ENCODE results near the gene IFNL4. TPM values are rescaled to one million over a fixed set of nuclear protein-coding genes. Genes with fewer than 3 reads are reported as not detected.
A peak's percentile ranks its signal among the peaks of the same experiment; 100 is the strongest.
"Not testable (repeated sequence)": the region's sequence is repeated elsewhere in the genome, so short reads cannot be mapped to it uniquely, and the experiment has no call there.

Gene IFNL4
- total RNA-seq, 1 donor from 2014 or later = not detected

- H3K27ac ChIP-seq = no peak overlapping the region
- no peak overlapping the region for H3K9ac ChIP-seq
- H3K4me3 Mint-ChIP-seq = no peak overlapping the region
- peaks cover 3% of the 10 kb centered on the region for H3K9me3 Mint-ChIP-seq
- H3K4me2 ChIP-seq = no peak overlapping the region
- no peaks in the 10 kb centered on the region for H3K4me1 ChIP-seq
- peaks cover 30% of the 10 kb centered on the region for H3K27me3 ChIP-seq
- DNase-seq (ENCODE audit: low spot score) = no peak
- H3K4me3 ChIP-seq = no peak overlapping the region
- no peaks in the 10 kb centered on the region for H3F3A ChIP-seq (ENCODE audit: low read depth)
- H3K9me3 ChIP-seq (ENCODE audit: low read depth) = no peaks in the 10 kb centered on the region
- H3K4me1 Mint-ChIP-seq = no peaks in the 10 kb centered on the region
- TF ChIP-seq EZH2phosphoT487 (IDR thresholded peaks at IDR 0.05) = no peak
- no peak for TF ChIP-seq EZH2 (IDR thresholded peaks at IDR 0.05)
- no peak for TF ChIP-seq CTCF (IDR thresholded peaks at IDR 0.05)
- H3K79me2 ChIP-seq (ENCODE audit: low read depth) = no peaks in the 10 kb centered on the region
- H3K27ac Mint-ChIP-seq = no peak overlapping the region
- H2AFZ ChIP-seq (replicated peaks) = no peak overlapping the region
- H3K36me3 Mint-ChIP-seq = no peaks in the 10 kb centered on the region
- no peaks in the 10 kb centered on the region for H4K20me1 ChIP-seq (ENCODE audit: low read depth)
- no peaks in the 10 kb centered on the region for H3K36me3 ChIP-seq
- peaks cover 13% of the 10 kb centered on the region for H3K27me3 Mint-ChIP-seq (ENCODE audit: insufficient read depth, low read depth)
Observed at GRCh38 chr19:39218230-39219007, 30.2 kb downstream of the IFNL4 start.

- Histone ChIP-seq H3K36me3 (no peaks in the 10 kb centered on the region), H3K27me3 (peaks cover 24% of the 10 kb centered on the region), H3K4me3 (no peak overlapping the region), H3K27ac (no peak overlapping the region), H2AFZ (replicated peaks) (no peak overlapping the region), H3K9ac (no peak overlapping the region), H3K4me2 (no peak overlapping the region), H4K20me1 (ENCODE audit: low read depth) (no peaks in the 10 kb centered on the region), H3F3A (ENCODE audit: low read depth) (no peaks in the 10 kb centered on the region), H3K79me2 (ENCODE audit: low read depth) (no peaks in the 10 kb centered on the region), H3K4me1 (no peaks in the 10 kb centered on the region), H3K9me3 (ENCODE audit: low read depth) (no peaks in the 10 kb centered on the region)
- peak overlapping the region; percentile 9 for H3K4me3 Mint-ChIP-seq
- peaks cover 3% of the 10 kb centered on the region for H3K9me3 Mint-ChIP-seq
- H3K36me3 Mint-ChIP-seq = no peaks in the 10 kb centered on the region
- no peak for TF ChIP-seq EZH2 (IDR thresholded peaks at IDR 0.05)
- TF ChIP-seq CTCF (IDR thresholded peaks at IDR 0.05) = no peak
- TF ChIP-seq EZH2phosphoT487 (IDR thresholded peaks at IDR 0.05) = no peak
- no peak for DNase-seq (ENCODE audit: low spot score)
- peaks cover 13% of the 10 kb centered on the region for H3K27me3 Mint-ChIP-seq (ENCODE audit: insufficient read depth, low read depth)
- no peaks in the 10 kb centered on the region for H3K4me1 Mint-ChIP-seq
- no peak overlapping the region for H3K27ac Mint-ChIP-seq
Observed at GRCh38 chr19:39217094-39217493, 31.6 kb downstream of the IFNL4 start.

DNA sequence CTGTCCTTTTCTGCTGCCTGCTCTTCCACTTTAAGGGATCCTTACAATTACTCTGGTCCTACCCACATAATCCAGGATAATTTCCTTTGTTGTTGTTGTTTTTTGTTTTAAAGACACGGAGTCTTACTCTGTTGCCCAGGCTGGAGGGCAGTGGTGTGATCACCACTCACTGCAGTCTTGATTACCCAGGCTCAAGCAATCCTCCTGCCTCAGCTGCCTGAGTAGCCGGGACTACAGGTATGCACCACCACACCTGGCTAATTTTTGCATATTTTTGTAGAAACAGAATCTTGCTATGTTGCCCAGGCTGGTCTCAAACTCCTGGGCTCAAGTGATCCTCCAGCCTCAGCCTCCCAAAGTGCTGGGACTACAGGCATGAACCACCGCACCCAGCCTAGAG lies 33.3 kb downstream of the IFNL4 start:
- not testable (repeated sequence) for H3K4me3 ChIP-seq; DNase-seq (ENCODE audit: low spot score); H3K36me3 Mint-ChIP-seq; H3K9me3 Mint-ChIP-seq; H2AFZ ChIP-seq (replicated peaks); H3K4me3 Mint-ChIP-seq; H3K79me2 ChIP-seq (ENCODE audit: low read depth); H3K27ac ChIP-seq; H3K4me1 Mint-ChIP-seq; H3K4me2 ChIP-seq; H3K9me3 ChIP-seq (ENCODE audit: low read depth); H4K20me1 ChIP-seq (ENCODE audit: low read depth); H3K36me3 ChIP-seq; H3F3A ChIP-seq (ENCODE audit: low read depth); H3K27ac Mint-ChIP-seq; H3K9ac ChIP-seq; H3K27me3 ChIP-seq; H3K4me1 ChIP-seq
- H3K27me3 Mint-ChIP-seq (ENCODE audit: insufficient read depth, low read depth) = peaks cover 12% of the 10 kb centered on the region

GRCh38 chr19:39212375-39212742 lies 36.3 kb downstream of the IFNL4 start:
- Histone ChIP-seq H3K4me2 (no peak overlapping the region), H3K4me3 (no peak overlapping the region), H2AFZ (replicated peaks) (no peak overlapping the region), H3K36me3 (no peaks in the 10 kb centered on the region), H3K79me2 (ENCODE audit: low read depth) (no peaks in the 10 kb centered on the region), H3K9me3 (ENCODE audit: low read depth) (no peaks in the 10 kb centered on the region), H3K4me1 (no peaks in the 10 kb centered on the region), H3K27ac (no peak overlapping the region), H4K20me1 (ENCODE audit: low read depth) (no peaks in the 10 kb centered on the region), H3K27me3 (no peaks in the 10 kb centered on the region), H3F3A (ENCODE audit: low read depth) (no peaks in the 10 kb centered on the region), H3K9ac (no peak overlapping the region)
- Mint-ChIP-seq H3K36me3 (no peaks in the 10 kb centered on the region), H3K27ac (no peak overlapping the region), H3K4me1 (no peaks in the 10 kb centered on the region), H3K27me3 (ENCODE audit: insufficient read depth, low read depth) (peaks cover 10% of the 10 kb centered on the region), H3K9me3 (peaks cover 3% of the 10 kb centered on the region), H3K4me3 (no peak overlapping the region)
- TF ChIP-seq CTCF (IDR thresholded peaks at IDR 0.05) (peak; percentile 63), EZH2 (IDR thresholded peaks at IDR 0.05) (no peak)
- DNase-seq (ENCODE audit: low spot score) = peak; percentile 71

Measured in neural progenitor cell (in vitro differentiated cells).